Measurements from ENCODE around the gene TCEAL9. TPM values are rescaled to one million over a fixed set of nuclear protein-coding genes. Genes with fewer than 3 reads are reported as not detected.

TCEAL9 gene
- total RNA-seq, 1 experiment from 2014 or later = 44.9 TPM

GRCh38 chrX:103344606-103345005, 11.7 kb upstream of the TCEAL9 start:
- Mint-ChIP-seq H3K27ac (ENCODE audit: unreplicated experiment) (no peak overlapping the region), H3K27me3 (ENCODE audit: insufficient read depth, unreplicated experiment) (no peaks in the 10 kb centered on the region), H3K4me1 (ENCODE audit: low read depth, unreplicated experiment) (peaks cover 6% of the 10 kb centered on the region), H3K36me3 (ENCODE audit: insufficient read depth, unreplicated experiment) (peaks cover 5% of the 10 kb centered on the region), H3K9me3 (ENCODE audit: unreplicated experiment) (no peaks in the 10 kb centered on the region), H3K4me3 (ENCODE audit: unreplicated experiment) (no peak overlapping the region)
- POLR2A ChIA-PET = no interaction called here
- Histone ChIP-seq H3K27me3 (replicated peaks; ENCODE audit: control insufficient read depth, insufficient read depth, low read length) (no peaks in the 10 kb centered on the region), H3K36me3 (ENCODE audit: control insufficient read depth, insufficient read depth, low read length) (no peaks in the 10 kb centered on the region), H3K4me1 (no peaks in the 10 kb centered on the region), H3K4me3 (ENCODE audit: low read depth, low read length) (no peak overlapping the region), H3K9me3 (no peaks in the 10 kb centered on the region)
- CTCF ChIA-PET = no interaction called here
- intact Hi-C loops (cut with micrococcal nuclease; ENCODE audit: unreplicated experiment) = loop anchor here (5.0 kb wide), 2 partner anchors 33 to 103 kb away; partner anchors contain the start of gene BEX3
- no peak for TF ChIP-seq CTCF (IDR thresholded peaks at IDR 0.05; ENCODE audit: insufficient read depth in 1 of 2, low read depth in 1 of 2, low read length in 1 of 2, severe bottlenecking in 1 of 2, unreplicated experiment in 1 of 2)
- no TSS peak for BruUV-seq (replicated peaks)
- DNase-seq = no peak

GRCh38 chrX:103347682-103348397, 8.5 kb upstream of the TCEAL9 start:
- H3K27me3 Mint-ChIP-seq (ENCODE audit: insufficient read depth, unreplicated experiment) = no peaks in the 10 kb centered on the region

GRCh38 chrX:103356858-103357257, 552 bp downstream of the TCEAL9 start:
- Histone ChIP-seq H3K36me3 (ENCODE audit: control insufficient read depth, insufficient read depth, low read length) (no peaks in the 10 kb centered on the region), H3K4me3 (ENCODE audit: low read depth, low read length) (peak overlapping the region; percentile 44), H3K27me3 (replicated peaks; ENCODE audit: control insufficient read depth, insufficient read depth, low read length) (no peaks in the 10 kb centered on the region), H3K4me1 (peaks cover 17% of the 10 kb centered on the region), H3K9me3 (no peaks in the 10 kb centered on the region)
- POLR2A ChIA-PET = interaction anchor here (0.6 to 1.6 kb wide), 2 partner anchors 23 to 49 kb away, joined by 5 to 6 read pairs; no protein-coding TSS in a partner anchor
- peak overlapping the region; percentile 83 for H3K4me3 Mint-ChIP-seq (ENCODE audit: unreplicated experiment)
- CTCF ChIA-PET = interaction anchor here (1.1 kb wide), 1 partner anchor 13 kb away, joined by 3 read pairs; no protein-coding TSS in a partner anchor
- intact Hi-C loops (cut with micrococcal nuclease; ENCODE audit: unreplicated experiment) = no loop called here
- H3K4me1 Mint-ChIP-seq (ENCODE audit: low read depth, unreplicated experiment) = peaks cover 5% of the 10 kb centered on the region
- H3K27me3 Mint-ChIP-seq (ENCODE audit: insufficient read depth, unreplicated experiment) = no peaks in the 10 kb centered on the region
- DNase-seq = no peak
- no TSS peak for BruUV-seq (replicated peaks)
- H3K27ac Mint-ChIP-seq (ENCODE audit: unreplicated experiment) = peak overlapping the region; percentile 73
- TF ChIP-seq CTCF (IDR thresholded peaks at IDR 0.05; ENCODE audit: insufficient read depth in 1 of 2, low read depth in 1 of 2, low read length in 1 of 2, severe bottlenecking in 1 of 2, unreplicated experiment in 1 of 2) = no peak
- H3K9me3 Mint-ChIP-seq (ENCODE audit: unreplicated experiment) = no peaks in the 10 kb centered on the region
- H3K36me3 Mint-ChIP-seq (ENCODE audit: insufficient read depth, unreplicated experiment) = peaks cover 22% of the 10 kb centered on the region

More at GRCh38 chrX:103347682-103348397, 8.5 kb upstream of the TCEAL9 start:
- Mint-ChIP-seq H3K4me3 (ENCODE audit: unreplicated experiment) (no peak overlapping the region), H3K9me3 (ENCODE audit: unreplicated experiment) (no peaks in the 10 kb centered on the region), H3K36me3 (ENCODE audit: insufficient read depth, unreplicated experiment) (peaks cover 5% of the 10 kb centered on the region), H3K4me1 (ENCODE audit: low read depth, unreplicated experiment) (peaks cover 4% of the 10 kb centered on the region), H3K27ac (ENCODE audit: unreplicated experiment) (no peak overlapping the region)
- H3K36me3 ChIP-seq (ENCODE audit: control insufficient read depth, insufficient read depth, low read length) = no peaks in the 10 kb centered on the region
- DNase-seq = no peak
- POLR2A ChIA-PET = no interaction called here
- H3K4me1 ChIP-seq = 0 out of 2 replicates have a peak, but pooled peaks cover 9% of the 10 kb centered on the region
- no peaks in the 10 kb centered on the region for H3K9me3 ChIP-seq
- CTCF ChIA-PET = no interaction called here
- H3K4me3 ChIP-seq (ENCODE audit: low read depth, low read length) = no peak overlapping the region
- no peak for TF ChIP-seq CTCF (IDR thresholded peaks at IDR 0.05; ENCODE audit: insufficient read depth in 1 of 2, low read depth in 1 of 2, low read length in 1 of 2, severe bottlenecking in 1 of 2, unreplicated experiment in 1 of 2)
- no peaks in the 10 kb centered on the region for H3K27me3 ChIP-seq (replicated peaks; ENCODE audit: control insufficient read depth, insufficient read depth, low read length)
- intact Hi-C loops (cut with micrococcal nuclease; ENCODE audit: unreplicated experiment) = no loop called here
- no TSS peak for BruUV-seq (replicated peaks)

Measured in Caco-2 (cell line).